Neural crest cell (in vitro differentiated cells): ENCODE measurements around the gene RSPH6A. TPM values are rescaled to one million over a fixed set of nuclear protein-coding genes. Genes with fewer than 3 reads are reported as not detected.
A peak's percentile ranks its signal among the peaks of the same experiment; 100 is the strongest.

Source experiments
- DNase-seq: peaks from one replicate; pipeline ENCODE4 v3.0.0; 2021; ENCODE audit warnings: low read depth, mixed read lengths, low spot score
- H3K27ac Mint-ChIP-seq: one replicate; pipeline ENCODE4 v1.8.0; 2021; ENCODE audit warnings: mild to moderate bottlenecking, mixed read lengths; ENCODE audit not compliant: unreplicated experiment
- H3K27me3 Mint-ChIP-seq: 2 replicates; pipeline ENCODE4 v1.8.0; 2021; ENCODE audit warnings: low read depth, mild to moderate bottlenecking, mixed read lengths
- H3K36me3 Mint-ChIP-seq: 2 replicates; pipeline ENCODE4 v1.8.0; 2021; ENCODE audit warnings: low read depth, mild to moderate bottlenecking, mixed read lengths
- H3K4me1 Mint-ChIP-seq: 2 replicates; pipeline ENCODE4 v1.8.0; 2021; ENCODE audit warnings: mixed read lengths
- H3K4me3 Mint-ChIP-seq: one replicate; pipeline ENCODE4 v1.8.0; 2021; ENCODE audit warnings: mild to moderate bottlenecking, mixed read lengths
- H3K9me3 Mint-ChIP-seq: 2 replicates; pipeline ENCODE4 v1.8.0; 2021; ENCODE audit warnings: mixed read lengths
- CTCF ChIP-seq: fragments of 200-600 bp; sonication (generic); conservative IDR thresholded peaks from 2 replicates; pipeline ENCODE4 v1.5.0; 2021; ENCODE audit warnings: antibody characterized with exemption, mild to moderate bottlenecking
- total RNA-seq: library from RNA; stranded (reverse); gene quantifications from 2 replicates; pipeline ENCODE4 v1.2.1, GENCODE V29; 2021

The RSPH6A gene
- total RNA-seq, 1 donor from 2014 or later = 0.44 TPM

GRCh38 chr19:45825263-45825605, 10.1 kb upstream of the RSPH6A start:
- Mint-ChIP-seq H3K27me3 (no peaks in the 10 kb centered on the region), H3K4me3 (no peak overlapping the region), H3K36me3 (peaks cover 17% of the 10 kb centered on the region), H3K4me1 (peaks cover 1% of the 10 kb centered on the region), H3K27ac (no peak overlapping the region), H3K9me3 (no peaks in the 10 kb centered on the region)
- no peak for TF ChIP-seq CTCF
- DNase-seq = no peak

- Mint-ChIP-seq H3K4me3 (no peak overlapping the region), H3K4me1 (peaks cover 3% of the 10 kb centered on the region), H3K36me3 (peaks cover 19% of the 10 kb centered on the region), H3K9me3 (no peaks in the 10 kb centered on the region), H3K27me3 (no peaks in the 10 kb centered on the region), H3K27ac (peak overlapping the region; percentile 78)
- no peak for TF ChIP-seq CTCF
- DNase-seq = no peak
These were observed 9.6 kb upstream of the RSPH6A start for GRCh38 chr19:45824531-45825262.

DNA sequence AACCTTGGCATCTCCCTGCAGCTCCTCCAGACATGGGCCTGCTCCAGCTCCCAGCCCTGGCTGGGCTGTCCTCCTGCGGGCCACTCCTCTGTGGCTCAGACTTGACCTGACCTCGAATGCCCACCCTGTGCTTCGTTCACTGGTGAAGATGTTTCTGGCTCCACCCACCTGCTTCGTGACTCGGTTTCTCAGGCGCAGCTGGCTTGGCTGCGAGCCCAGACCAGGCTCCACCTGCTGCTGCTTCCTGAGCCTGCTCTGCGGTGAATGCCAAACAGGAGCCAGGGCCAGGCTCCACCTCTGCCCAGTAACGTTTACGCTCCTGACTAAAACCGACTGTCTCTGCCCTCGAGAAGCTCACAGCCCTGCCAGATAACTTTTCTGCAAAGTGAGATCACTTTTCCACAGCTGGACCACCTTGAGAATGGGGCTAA, 8.9 kb upstream of the RSPH6A start:
- H3K27me3 Mint-ChIP-seq = no peaks in the 10 kb centered on the region
- H3K4me1 Mint-ChIP-seq = peaks cover 3% of the 10 kb centered on the region
- DNase-seq = no peak
- H3K4me3 Mint-ChIP-seq = no peak overlapping the region
- no peaks in the 10 kb centered on the region for H3K9me3 Mint-ChIP-seq
- H3K36me3 Mint-ChIP-seq = peaks cover 16% of the 10 kb centered on the region
- TF ChIP-seq CTCF = no peak
- no peak overlapping the region for H3K27ac Mint-ChIP-seq

DNA sequence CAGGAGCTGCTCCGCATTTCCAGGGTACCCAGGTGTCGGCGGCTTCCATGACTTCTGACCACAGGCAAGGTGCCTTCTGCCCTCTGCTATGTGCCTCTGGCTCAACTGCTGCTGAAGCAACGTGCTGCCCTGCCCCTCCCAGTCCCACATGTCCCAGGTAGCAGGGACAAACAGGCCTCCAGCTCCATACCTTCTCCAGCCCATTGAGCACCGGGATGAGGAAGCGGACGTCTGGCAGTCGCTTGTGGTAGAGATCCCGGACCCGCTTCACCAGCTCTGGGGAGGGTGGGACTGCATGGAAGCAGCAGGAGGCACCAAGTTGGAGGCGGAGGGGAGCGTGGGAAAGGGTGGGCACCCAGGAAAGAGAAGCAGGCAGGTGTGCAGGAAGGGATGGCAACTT, 8.1 kb upstream of the RSPH6A start:
- Mint-ChIP-seq H3K9me3 (no peaks in the 10 kb centered on the region), H3K27ac (no peak overlapping the region), H3K4me3 (no peak overlapping the region), H3K36me3 (peaks cover 12% of the 10 kb centered on the region), H3K27me3 (no peaks in the 10 kb centered on the region), H3K4me1 (peaks cover 3% of the 10 kb centered on the region)
- no peak for DNase-seq
- TF ChIP-seq CTCF = no peak

GRCh38 chr19:45822716-45823115, 7.6 kb upstream of the RSPH6A start:
- DNase-seq = no peak
- TF ChIP-seq CTCF = no peak
- Mint-ChIP-seq H3K36me3 (peaks cover 10% of the 10 kb centered on the region), H3K9me3 (no peaks in the 10 kb centered on the region), H3K4me1 (peaks cover 3% of the 10 kb centered on the region), H3K27me3 (no peaks in the 10 kb centered on the region), H3K27ac (no peak overlapping the region), H3K4me3 (no peak overlapping the region)
